GM18909 (cell line): ENCODE results near the gene ATP10B.
"Not testable (repeated sequence)": the region's sequence is repeated elsewhere in the genome, so short reads cannot be mapped to it uniquely, and the experiment has no call there.

Experiments used
- ATAC-seq: cut with Tn5 transposase; IDR thresholded peaks from one replicate; pipeline ENCODE4 v1.9.1; 2021; ENCODE audit warnings: mild to moderate bottlenecking; ENCODE audit not compliant: unreplicated experiment, poor library complexity

Gene ATP10B

GRCh38 chr5:160769301-160769700 is 82.7 kb downstream of the ATP10B start:
- no peak for ATAC-seq

- ATAC-seq = no peak
Observed at GRCh38 chr5:160767062-160767461, 84.9 kb downstream of the ATP10B start.

GRCh38 chr5:160760008-160760407 is 92.0 kb downstream of the ATP10B start:
- no peak for ATAC-seq

GRCh38 chr5:160757194-160757593 is 94.8 kb downstream of the ATP10B start:
- ATAC-seq = no peak

- no peak for ATAC-seq
Observed at GRCh38 chr5:160750938-160751657, 100.9 kb downstream of the ATP10B start.

- no peak for ATAC-seq
Observed at GRCh38 chr5:160749682-160750081, 102.3 kb downstream of the ATP10B start.

GRCh38 chr5:160749026-160749425 is 103.0 kb downstream of the ATP10B start:
- no peak for ATAC-seq

- ATAC-seq = no peak
Observed at GRCh38 chr5:160747987-160748386, 104.0 kb downstream of the ATP10B start.

GRCh38 chr5:160747559-160747958 is 104.5 kb downstream of the ATP10B start:
- no peak for ATAC-seq

GRCh38 chr5:160744268-160745101 is 107.5 kb downstream of the ATP10B start:
- no peak for ATAC-seq

GRCh38 chr5:160743027-160743426 is 109.0 kb downstream of the ATP10B start:
- peak; percentile 65 for ATAC-seq

GRCh38 chr5:160742446-160742845 is 109.6 kb downstream of the ATP10B start:
- ATAC-seq = no peak

GRCh38 chr5:160727296-160727997 is 124.6 kb downstream of the ATP10B start:
- ATAC-seq = no peak

- ATAC-seq = no peak
Observed at GRCh38 chr5:160726721-160727120, 125.3 kb downstream of the ATP10B start.

GRCh38 chr5:160720822-160721221 is 131.2 kb downstream of the ATP10B start:
- ATAC-seq = no peak

GRCh38 chr5:160715508-160715907 is 136.5 kb downstream of the ATP10B start:
- ATAC-seq = not testable (repeated sequence)

- no peak for ATAC-seq
Observed at GRCh38 chr5:160703547-160704189, 148.3 kb downstream of the ATP10B start.

GRCh38 chr5:160702934-160703333 is 149.1 kb downstream of the ATP10B start:
- peak; percentile 94 for ATAC-seq

- no peak for ATAC-seq
Observed at GRCh38 chr5:160702311-160702803, 149.7 kb downstream of the ATP10B start.

- ATAC-seq = no peak
Observed at GRCh38 chr5:160701403-160701802, 150.6 kb downstream of the ATP10B start.
